T47D (cell line): ENCODE results near the gene PLEKHH2.
"Not testable (repeated sequence)": the region's sequence is repeated elsewhere in the genome, so short reads cannot be mapped to it uniquely, and the experiment has no call there.

Experiments used
- DNase-seq, 2 experiments: peaks; one replicate each; pipeline versions ENCODE4 v3.0.0 to v3.0.0-alpha.2; 2011 to 2012; ENCODE audit warnings: low read depth in 1 of 2, low spot score in 1 of 2
- JUND ChIP-seq: IDR thresholded peaks from 2 replicates; pipeline ENCODE4 v1.6.1; 2012; ENCODE audit warnings: low read depth
- in situ Hi-C: cut with HindIII; loops from 2 replicates; pipeline ENCODE4 v1.10.0; 2016; ENCODE audit warnings: low sequenced_read_pairs, low pct_unique_long_range_greater_than_20kb

PLEKHH2 gene

GRCh38 chr2:43612944-43613343 is 24.1 kb upstream of the PLEKHH2 start:
- DNase-seq, result no peak
- in situ Hi-C loops, result no loop called here
- TF ChIP-seq JUND, result no peak

GRCh38 chr2:43616967-43617680 is 19.9 kb upstream of the PLEKHH2 start:
- DNase-seq, result no peak
- in situ Hi-C loops, result no loop called here
- TF ChIP-seq JUND, result no peak

GRCh38 chr2:43619511-43619910 is 17.5 kb upstream of the PLEKHH2 start:
- DNase-seq, result no peak
- in situ Hi-C loops, result no loop called here
- TF ChIP-seq JUND, result no peak

GRCh38 chr2:43622931-43623451 is 14.1 kb upstream of the PLEKHH2 start:
- DNase-seq, result no peak
- in situ Hi-C loops, result no loop called here
- TF ChIP-seq JUND, result no peak

- TF ChIP-seq JUND, result no peak
- no peak for DNase-seq
- in situ Hi-C loops, result no loop called here
Observed at GRCh38 chr2:43631618-43632317, 5.3 kb upstream of the PLEKHH2 start.

- TF ChIP-seq JUND, result peak; percentile 50; the same call in 1 of the 2 replicates
- in situ Hi-C loops, result no loop called here
- peak in 1 of 2 experiments; percentile 71 for DNase-seq
Observed at GRCh38 chr2:43634604-43635306, 2.3 kb upstream of the PLEKHH2 start.

GRCh38 chr2:43636153-43636552 is 907 bp upstream of the PLEKHH2 start:
- in situ Hi-C loops, DNase-seq: not testable (repeated sequence)

GRCh38 chr2:43636621-43637020 is 439 bp upstream of the PLEKHH2 start:
- in situ Hi-C loops, result no loop called here
- no peak for DNase-seq
- no peak for TF ChIP-seq JUND

GRCh38 chr2:43642363-43642762 is 5.3 kb downstream of the PLEKHH2 start:
- no peak for DNase-seq
- in situ Hi-C loops, result no loop called here
- TF ChIP-seq JUND, result no peak

GRCh38 chr2:43643680-43644079 is 6.6 kb downstream of the PLEKHH2 start:
- DNase-seq, result no peak
- in situ Hi-C loops, result no loop called here
- TF ChIP-seq JUND, result no peak

- in situ Hi-C loops, result no loop called here
- no peak for TF ChIP-seq JUND
- no peak for DNase-seq
Observed at GRCh38 chr2:43648994-43649701, 12.1 kb downstream of the PLEKHH2 start.

GRCh38 chr2:43653506-43653905 is 16.4 kb downstream of the PLEKHH2 start:
- no peak for TF ChIP-seq JUND
- in situ Hi-C loops, result no loop called here
- no peak for DNase-seq
